GM23338 (cell line): ENCODE measurements around the gene CD63. TPM values are rescaled to one million over a fixed set of nuclear protein-coding genes. Genes with fewer than 3 reads are reported as not detected.

Experiments used
- ATAC-seq: fragments of 200-7000 bp; cut with Tn5 transposase; 3 replicates; pipeline ENCODE4 v1.9.1; 2020
- DNase-seq: peaks from one replicate; pipeline ENCODE4 v3.0.0-alpha.2; 2015; ENCODE audit warnings: low spot score
- H2AFZ ChIP-seq: fragments of 200-600 bp; sonication (generic); 2 replicates; pipeline ENCODE4 v1.8.0; 2016; ENCODE audit warnings: antibody characterized with exemption, mild to moderate bottlenecking, moderate library complexity
- H3F3A ChIP-seq: fragments of 200-600 bp; sonication (generic); replicated peaks from 2 replicates; pipeline ENCODE4 v1.8.0; 2017; ENCODE audit warnings: antibody characterized with exemption, mixed run types, low read depth
- H3K27ac ChIP-seq: fragments of 200-600 bp; sonication (generic); 2 replicates; pipeline ENCODE4 v1.6.1; 2016; ENCODE audit warnings: low read depth
- H3K27me3 ChIP-seq: fragments of 200-600 bp; sonication (generic); 2 replicates; pipeline ENCODE4 v1.8.0; 2016; ENCODE audit warnings: mild to moderate bottlenecking, mixed run types, moderate library complexity; ENCODE audit not compliant: insufficient read depth
- H3K36me3 ChIP-seq: fragments of 200-600 bp; sonication (generic); 2 replicates; pipeline ENCODE4 v1.8.0; 2016; ENCODE audit warnings: mild to moderate bottlenecking; ENCODE audit not compliant: insufficient read depth
- H3K4me1 ChIP-seq: fragments of 200-600 bp; sonication (generic); 2 replicates; pipeline ENCODE4 v1.8.0; 2016; ENCODE audit warnings: mild to moderate bottlenecking, moderate library complexity; ENCODE audit not compliant: insufficient read depth
- H3K4me2 ChIP-seq: fragments of 200-600 bp; sonication (generic); 2 replicates; pipeline ENCODE4 v1.7.1; 2017; ENCODE audit warnings: mixed run types
- H3K4me3 ChIP-seq: fragments of 200-600 bp; sonication (generic); 2 replicates; pipeline ENCODE4 v1.6.1; 2016; ENCODE audit warnings: mixed run types
- H3K79me2 ChIP-seq: fragments of 200-600 bp; sonication (generic); replicated peaks from 2 replicates; pipeline ENCODE4 v1.8.0; 2017; ENCODE audit warnings: mild to moderate bottlenecking; ENCODE audit not compliant: insufficient read depth
- H3K9me2 ChIP-seq: fragments of 200-600 bp; sonication (generic); 2 replicates; pipeline ENCODE4 v1.8.0; 2017; ENCODE audit not compliant: insufficient read depth
- H4K20me1 ChIP-seq: fragments of 200-600 bp; sonication (generic); replicated peaks from 2 replicates; pipeline ENCODE4 v1.8.0; 2017; ENCODE audit warnings: mild to moderate bottlenecking; ENCODE audit not compliant: insufficient read depth
- H3K27ac Mint-ChIP-seq: 2 replicates; pipeline ENCODE4 v1.8.0; 2020; ENCODE audit warnings: inconsistent platforms, mild to moderate bottlenecking, moderate library complexity, mixed read lengths
- H3K27me3 Mint-ChIP-seq: 3 replicates; pipeline ENCODE4 v1.8.0; 2022; ENCODE audit warnings: low read depth, mild to moderate bottlenecking, moderate library complexity, mixed read lengths, inconsistent platforms; ENCODE audit not compliant: insufficient read depth, poor library complexity
- H3K36me3 Mint-ChIP-seq: 3 replicates; pipeline ENCODE4 v1.8.0; 2021; ENCODE audit warnings: low read depth, mild to moderate bottlenecking, inconsistent platforms, moderate library complexity, mixed read lengths
- H3K4me1 Mint-ChIP-seq: 3 replicates; pipeline ENCODE4 v1.8.0; 2020; ENCODE audit warnings: mild to moderate bottlenecking, inconsistent platforms, mixed read lengths
- H3K4me3 Mint-ChIP-seq: 3 replicates; pipeline ENCODE4 v1.8.0; 2021; ENCODE audit warnings: moderate library complexity, mild to moderate bottlenecking, inconsistent platforms, mixed read lengths
- H3K9me3 Mint-ChIP-seq: 3 replicates; pipeline ENCODE4 v1.8.0; 2020; ENCODE audit warnings: moderate library complexity, mild to moderate bottlenecking, inconsistent platforms, mixed read lengths
- CREB1 ChIP-seq: fragments of 250-450 bp; sonication (Bioruptor Pico); IDR thresholded peaks from 2 replicates; pipeline ENCODE4 v1.5.0; 2020; ENCODE audit warnings: low read depth, mild to moderate bottlenecking, moderate library complexity
- CTCF ChIP-seq, 2 experiments: fragments of 200-600 bp in 1 of 2; sonication (generic) in 1 of 2; conservative IDR thresholded peaks; 2 replicates each; pipeline versions ENCODE4 v1.5.1 to v1.6.1; 2016 to 2017; ENCODE audit warnings: antibody characterized with exemption in 2 of 2, low read depth in 2 of 2, mild to moderate bottlenecking in 2 of 2, moderate library complexity in 1 of 2
- ETS1 ChIP-seq: IDR thresholded peaks from 2 replicates; pipeline ENCODE4 v1.6.1; 2016; ENCODE audit warnings: antibody characterized with exemption
- EZH2 ChIP-seq: fragments of 200-600 bp; sonication (generic); IDR thresholded peaks from one replicate; pipeline ENCODE4 v1.8.0; 2017; ENCODE audit warnings: antibody characterized with exemption, mild to moderate bottlenecking, low read depth; ENCODE audit not compliant: unreplicated experiment
- EZH2phosphoT487 ChIP-seq: fragments of 200-600 bp; sonication (generic); IDR thresholded peaks from one replicate; pipeline ENCODE4 v1.8.1; 2018; ENCODE audit warnings: antibody characterized with exemption; ENCODE audit not compliant: unreplicated experiment
- JUNB ChIP-seq: IDR thresholded peaks from one replicate; pipeline ENCODE4 v1.6.1; 2016; ENCODE audit warnings: antibody characterized with exemption; ENCODE audit not compliant: unreplicated experiment
- NANOG ChIP-seq: IDR thresholded peaks from 2 replicates; pipeline ENCODE4 v1.6.1; 2016; ENCODE audit warnings: antibody characterized with exemption, borderline replicate concordance
- POLR2AphosphoS5 ChIP-seq: IDR thresholded peaks from 2 replicates; pipeline ENCODE4 v1.6.1; 2016; ENCODE audit warnings: antibody characterized with exemption, low read depth
- REST ChIP-seq: IDR thresholded peaks from one replicate; pipeline ENCODE4 v1.6.1; 2018; ENCODE audit warnings: antibody characterized with exemption; ENCODE audit not compliant: unreplicated experiment
- STAT1 ChIP-seq: IDR thresholded peaks from one replicate; pipeline ENCODE4 v1.6.1; 2016; ENCODE audit warnings: antibody characterized with exemption; ENCODE audit not compliant: unreplicated experiment
- ZNF114 ChIP-seq: fragments of 250-450 bp; sonication (Bioruptor Pico); IDR thresholded peaks from 2 replicates; pipeline ENCODE4 v1.5.0; 2020; ENCODE audit warnings: mild to moderate bottlenecking, moderate library complexity
- ZNF331 ChIP-seq: fragments of 250-450 bp; sonication (Bioruptor Pico); IDR thresholded peaks from 2 replicates; pipeline ENCODE4 v1.5.0; 2020; ENCODE audit warnings: low read depth, mild to moderate bottlenecking, moderate library complexity
- ZNF462 ChIP-seq: fragments of 250-450 bp; sonication (Bioruptor Pico); IDR thresholded peaks from 2 replicates; pipeline ENCODE4 v1.5.0; 2020; ENCODE audit warnings: mild to moderate bottlenecking, moderate library complexity
- polyA plus RNA-seq: library from polyadenylated mRNA; unstranded; fragments of >200 nt; fragmentation: Nextera tagmentation; extraction: Ambion mirVana; gene quantifications from 2 replicates; pipeline ENCODE4 v1.2.1, GENCODE V29; 2016
- total RNA-seq: library from RNA; depleted of rRNA; stranded (reverse); fragments of >200 nt; shearing (Covaris generic); gene quantifications from 2 replicates; pipeline ENCODE4 v1.2.3, GENCODE V29; 2014

CD63 gene
- total and polyA plus RNA-seq, 2 experiments from 2014 or later: 294 to 685 TPM

- H3K4me2 ChIP-seq: peak overlapping the region; percentile 81
- H3K4me3 ChIP-seq: peak overlapping the region; percentile 46
- TF ChIP-seq EZH2phosphoT487 (no peak), POLR2AphosphoS5 (no peak), ZNF462 (CRISPR knock-in tag) (no peak), ZNF331 (CRISPR knock-in tag) (no peak), EZH2 (no peak), JUNB (no peak), NANOG (no peak), CTCF (conservative IDR thresholded peaks at IDR 0.05; ENCODE audit: low read depth in 2 of 2) (no peak), STAT1 (no peak), REST (no peak), CREB1 (no peak), ETS1 (no peak), ZNF114 (CRISPR knock-in tag) (no peak)
- no peaks in the 10 kb centered on the region for H3K79me2 ChIP-seq
- no peaks in the 10 kb centered on the region for H3K27me3 ChIP-seq
- H3F3A ChIP-seq: no peaks in the 10 kb centered on the region
- peaks cover 13% of the 10 kb centered on the region for H3K4me1 Mint-ChIP-seq
- peaks cover 20% of the 10 kb centered on the region for H3K27me3 Mint-ChIP-seq
- no peaks in the 10 kb centered on the region for H4K20me1 ChIP-seq
- no peak overlapping the region for H3K27ac ChIP-seq
- peaks cover 9% of the 10 kb centered on the region for H3K36me3 Mint-ChIP-seq
- H3K9me2 ChIP-seq: 0 out of 2 replicates have a peak, but pooled peaks cover 2% of the 10 kb centered on the region
- H3K27ac Mint-ChIP-seq: no peak overlapping the region
- H3K9me3 Mint-ChIP-seq: no peaks in the 10 kb centered on the region
- H3K4me1 ChIP-seq: peaks cover 6% of the 10 kb centered on the region; the same call in 1 of the 2 replicates
- no peaks in the 10 kb centered on the region for H3K36me3 ChIP-seq
- DNase-seq (no peak), ATAC-seq (no peak; the same call in 1 of the 3 replicates)
- H3K4me3 Mint-ChIP-seq: no peak overlapping the region; the same call in 2 of the 3 replicates
- H2AFZ ChIP-seq: peak overlapping the region; percentile 96
Observed at GRCh38 chr12:55682087-55682796, 46.6 kb downstream of the CD63 start.
